Progenitor cell of endocrine pancreas (in vitro differentiated cells): ENCODE results near the gene NLGN3. TPM values are rescaled to one million over a fixed set of nuclear protein-coding genes. Genes with fewer than 3 reads are reported as not detected.
A peak's percentile ranks its signal among the peaks of the same experiment; 100 is the strongest.

Source experiments
- DNase-seq: peaks from one replicate; pipeline ENCODE4 v3.0.0; 2021; ENCODE audit warnings: low spot score; ENCODE audit not compliant: unreplicated experiment
- H3K27ac Mint-ChIP-seq: 2 replicates; pipeline ENCODE4 v1.8.0; 2021; ENCODE audit warnings: mild to moderate bottlenecking, moderate library complexity, mixed read lengths
- H3K27me3 Mint-ChIP-seq: 2 replicates; pipeline ENCODE4 v1.8.0; 2021; ENCODE audit warnings: mixed read lengths
- H3K36me3 Mint-ChIP-seq: 2 replicates; pipeline ENCODE4 v1.8.0; 2022; ENCODE audit warnings: mixed read lengths; ENCODE audit not compliant: insufficient read depth
- H3K4me1 Mint-ChIP-seq: 2 replicates; pipeline ENCODE4 v1.8.0; 2021; ENCODE audit warnings: low read depth, mixed read lengths
- H3K4me3 Mint-ChIP-seq: 2 replicates; pipeline ENCODE4 v1.8.0; 2021; ENCODE audit warnings: low read depth, mild to moderate bottlenecking, moderate library complexity, mixed read lengths
- H3K9me3 Mint-ChIP-seq: 2 replicates; pipeline ENCODE4 v1.8.0; 2021; ENCODE audit warnings: low read depth, mixed read lengths
- total RNA-seq: library from RNA; stranded (reverse); gene quantifications from 2 replicates; pipeline ENCODE4 v1.2.1, GENCODE V29; 2021
- TF ChIP-seq, protein P1 (sequence below): fragments of 200-600 bp; sonication (generic); IDR thresholded peaks from one replicate; pipeline ENCODE4 v1.5.0; 2021; ENCODE audit warnings: antibody characterized with exemption, mild to moderate bottlenecking; ENCODE audit not compliant: unreplicated experiment

The NLGN3 gene
- total RNA-seq, 1 donor from 2014 or later: 7.8 TPM

DNA sequence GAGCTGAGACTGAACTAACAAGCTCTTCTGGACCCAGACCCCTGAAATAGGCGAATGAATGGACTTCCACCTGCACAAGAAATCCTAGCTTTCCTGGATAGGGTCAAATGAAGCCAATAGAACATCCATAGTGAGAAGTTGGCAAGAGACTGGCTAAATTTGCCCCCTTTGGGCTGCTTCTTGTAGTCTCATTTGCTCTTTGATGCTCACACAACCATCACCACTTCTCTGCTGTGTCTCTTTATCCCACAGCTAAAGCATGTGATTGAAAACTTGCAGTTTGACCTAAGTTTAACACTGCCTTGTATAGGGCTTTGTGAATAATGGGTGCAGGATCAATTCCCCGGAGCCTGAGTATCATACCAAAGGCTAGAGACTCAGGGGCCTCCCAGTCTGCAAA is 38.2 kb downstream of the NLGN3 start:
- Mint-ChIP-seq H3K27me3 (no peaks in the 10 kb centered on the region), H3K4me3 (peak overlapping the region; percentile 72), H3K4me1 (peaks cover 26% of the 10 kb centered on the region), H3K9me3 (peaks cover 9% of the 10 kb centered on the region), H3K27ac (peak overlapping the region; percentile 98), H3K36me3 (no peaks in the 10 kb centered on the region)
- no peak for DNase-seq
- TF ChIP-seq, protein P1, sequence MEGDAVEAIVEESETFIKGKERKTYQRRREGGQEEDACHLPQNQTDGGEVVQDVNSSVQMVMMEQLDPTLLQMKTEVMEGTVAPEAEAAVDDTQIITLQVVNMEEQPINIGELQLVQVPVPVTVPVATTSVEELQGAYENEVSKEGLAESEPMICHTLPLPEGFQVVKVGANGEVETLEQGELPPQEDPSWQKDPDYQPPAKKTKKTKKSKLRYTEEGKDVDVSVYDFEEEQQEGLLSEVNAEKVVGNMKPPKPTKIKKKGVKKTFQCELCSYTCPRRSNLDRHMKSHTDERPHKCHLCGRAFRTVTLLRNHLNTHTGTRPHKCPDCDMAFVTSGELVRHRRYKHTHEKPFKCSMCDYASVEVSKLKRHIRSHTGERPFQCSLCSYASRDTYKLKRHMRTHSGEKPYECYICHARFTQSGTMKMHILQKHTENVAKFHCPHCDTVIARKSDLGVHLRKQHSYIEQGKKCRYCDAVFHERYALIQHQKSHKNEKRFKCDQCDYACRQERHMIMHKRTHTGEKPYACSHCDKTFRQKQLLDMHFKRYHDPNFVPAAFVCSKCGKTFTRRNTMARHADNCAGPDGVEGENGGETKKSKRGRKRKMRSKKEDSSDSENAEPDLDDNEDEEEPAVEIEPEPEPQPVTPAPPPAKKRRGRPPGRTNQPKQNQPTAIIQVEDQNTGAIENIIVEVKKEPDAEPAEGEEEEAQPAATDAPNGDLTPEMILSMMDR: no peak

DNA sequence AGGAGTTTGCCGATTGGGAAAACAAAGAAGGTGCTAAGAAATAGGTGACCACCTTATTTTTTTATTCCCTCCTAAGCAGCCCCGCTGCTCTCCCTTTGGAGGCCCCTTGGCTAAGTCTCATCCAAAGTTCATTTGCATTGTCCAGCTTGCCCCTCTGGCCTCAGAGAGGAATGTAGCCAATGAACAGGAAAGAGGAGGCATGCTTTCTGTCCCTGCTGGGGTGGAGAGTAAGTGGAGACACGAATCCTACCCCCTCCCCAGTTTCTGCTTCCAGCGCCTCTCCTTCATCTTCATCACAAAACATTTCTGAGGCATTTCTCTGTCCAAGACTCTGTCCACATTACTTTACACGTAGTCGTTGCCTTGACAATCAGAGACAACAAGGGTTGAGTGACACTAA is 38.7 kb downstream of the NLGN3 start:
- Mint-ChIP-seq H3K4me3 (no peak overlapping the region), H3K4me1 (peaks cover 26% of the 10 kb centered on the region), H3K27ac (peak overlapping the region; percentile 98), H3K36me3 (no peaks in the 10 kb centered on the region), H3K9me3 (peaks cover 9% of the 10 kb centered on the region), H3K27me3 (no peaks in the 10 kb centered on the region)
- TF ChIP-seq, protein P1: no peak
- DNase-seq: no peak

DNA sequence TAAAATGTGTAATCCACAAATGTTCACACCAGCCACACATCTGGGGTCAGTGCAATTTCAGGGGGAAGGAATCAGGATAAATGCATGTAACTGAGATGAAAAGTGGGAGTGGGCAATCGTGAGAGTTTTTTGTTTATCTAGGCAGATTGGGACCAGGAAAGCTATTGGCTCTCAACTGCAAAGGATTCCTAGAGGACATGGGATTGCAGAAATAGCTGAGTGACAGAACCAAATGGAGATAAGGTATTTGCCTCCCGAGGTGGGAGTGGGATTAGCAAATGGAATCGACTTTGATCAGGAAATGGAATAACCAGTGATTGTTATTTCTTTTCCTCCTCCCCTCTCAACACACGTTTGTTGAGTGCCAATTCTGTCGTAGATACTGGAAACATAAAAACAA is 39.5 kb downstream of the NLGN3 start:
- H3K9me3 Mint-ChIP-seq: peaks cover 9% of the 10 kb centered on the region
- no peaks in the 10 kb centered on the region for H3K36me3 Mint-ChIP-seq
- H3K27me3 Mint-ChIP-seq: no peaks in the 10 kb centered on the region
- H3K4me3 Mint-ChIP-seq: no peak overlapping the region
- peaks cover 26% of the 10 kb centered on the region for H3K4me1 Mint-ChIP-seq
- peak overlapping the region; percentile 12 for H3K27ac Mint-ChIP-seq
- TF ChIP-seq, protein P1: no peak
- no peak for DNase-seq

DNA sequence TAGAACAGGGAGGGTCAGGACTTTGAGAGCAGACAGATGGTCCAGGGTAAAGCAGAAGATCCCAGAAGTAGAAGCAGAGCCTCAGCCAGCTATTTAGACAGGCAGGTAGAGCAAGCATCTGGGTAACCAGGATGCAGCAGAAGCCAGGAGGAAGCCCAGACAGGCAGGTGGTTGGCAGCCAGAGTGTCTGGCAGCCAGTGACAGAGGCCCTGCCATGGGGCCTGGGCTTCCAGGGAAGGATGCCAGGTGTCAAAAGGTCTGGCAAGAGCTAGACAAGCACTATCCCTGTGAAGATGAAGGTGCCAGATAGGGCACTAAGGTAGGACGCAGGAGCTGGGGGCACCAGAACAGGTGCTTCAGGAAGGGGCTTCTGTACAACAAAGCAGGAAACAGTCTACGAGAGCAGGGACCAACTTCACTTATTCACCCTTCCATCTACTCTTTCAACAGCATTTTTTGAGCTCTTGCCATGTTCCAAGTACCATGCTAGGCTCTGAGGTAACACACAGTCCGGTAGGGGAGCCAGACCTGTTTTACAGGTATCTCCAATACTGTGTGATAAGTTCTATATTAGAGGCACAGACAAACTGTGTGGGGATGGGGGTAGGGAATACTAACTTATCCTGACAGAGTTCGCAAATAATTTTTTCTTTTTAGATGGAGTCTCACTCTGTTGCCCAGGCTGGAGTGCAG is 40.3 kb downstream of the NLGN3 start:
- Mint-ChIP-seq H3K4me1 (peaks cover 26% of the 10 kb centered on the region), H3K4me3 (no peak overlapping the region), H3K27ac (no peak overlapping the region), H3K27me3 (no peaks in the 10 kb centered on the region), H3K36me3 (no peaks in the 10 kb centered on the region), H3K9me3 (peaks cover 9% of the 10 kb centered on the region)
- TF ChIP-seq, protein P1: no peak
- no peak for DNase-seq

DNA sequence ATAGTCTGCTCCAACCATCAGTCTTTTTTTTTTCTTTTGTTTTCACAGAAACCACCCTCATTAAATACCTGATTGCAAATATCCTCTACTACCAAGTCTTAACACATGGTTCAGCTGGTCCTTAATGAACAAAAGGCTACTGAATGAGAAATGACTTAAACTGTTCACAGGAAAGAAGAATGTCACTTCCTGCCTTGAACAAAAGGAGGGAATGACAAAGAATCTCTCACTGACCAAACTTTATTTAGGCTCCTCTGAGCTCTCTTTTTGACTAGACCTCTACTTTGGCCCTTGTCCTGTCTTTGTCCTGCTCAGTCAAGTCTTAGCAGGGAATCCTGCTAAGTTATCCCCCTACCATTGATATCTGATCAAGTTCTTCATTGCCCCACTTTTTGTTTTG is 46.6 kb downstream of the NLGN3 start:
- Mint-ChIP-seq H3K27ac (no peak overlapping the region), H3K4me1 (no peaks in the 10 kb centered on the region), H3K36me3 (no peaks in the 10 kb centered on the region), H3K27me3 (no peaks in the 10 kb centered on the region), H3K4me3 (no peak overlapping the region), H3K9me3 (peaks cover 13% of the 10 kb centered on the region)
- DNase-seq: no peak
- TF ChIP-seq, protein P1: no peak
